ENCODE data around the gene USB1. TPM values are rescaled to one million over a fixed set of nuclear protein-coding genes. Genes with fewer than 3 reads are reported as not detected.

Gene USB1
- total RNA-seq, 4 donors from 2014 or later, result 21.3 to 63.4 (median 45.2) TPM

- intact Hi-C loops (cut with DNase I; ENCODE audit: low total_unique reads), result loop anchor here (10.0 kb wide), 1 partner anchor 417 kb away; no protein-coding TSS in a partner anchor
- Histone ChIP-seq H3K4me1 (peaks cover 0 to 6% (median 0%) of the 10 kb centered on the region in 4 donors), H3K9me3 (no peaks in the 10 kb centered on the region), H3K27me3 (no peaks in the 10 kb centered on the region), H3K4me3 (no peak overlapping the region), H3K36me3 (peaks cover 0 to 10% (median 3%) of the 10 kb centered on the region in 4 donors), H3K27ac (no peak overlapping the region)
- TF ChIP-seq EP300 (IDR thresholded peaks at IDR 0.05; ENCODE audit: low read depth) (no peak), POLR2A (IDR thresholded peaks at IDR 0.05) (no peak), CTCF (IDR thresholded peaks at IDR 0.05) (no peak), POLR2AphosphoS5 (IDR thresholded peaks at IDR 0.05) (no peak)
- no peak for DNase-seq
- in situ Hi-C loops (cut with MboI; ENCODE audit: low pct_ligation_motif_present in 1 of 4, low pct_unique_long_range_greater_than_20kb in 1 of 4, low sequenced_read_pairs in 3 of 4), result no loop called here
- 96% methylated on average over 6 of the region's 6 CpGs; no CpG with 5 or more reads in 1 of the 2 donors for WGBS, 2 donors (ENCODE audit: low coverage in 1 of 2)
Measured at GRCh38 chr16:57992084-57992483, 9.1 kb upstream of the USB1 start.

- Histone ChIP-seq H3K27me3 (no peaks in the 10 kb centered on the region), H3K36me3 (peaks cover 0 to 15% (median 3%) of the 10 kb centered on the region in 4 donors), H3K27ac (no peak overlapping the region), H3K9me3 (no peaks in the 10 kb centered on the region), H3K4me1 (peaks cover 0 to 13% (median 0%) of the 10 kb centered on the region in 4 donors), H3K4me3 (no peak overlapping the region)
- intact Hi-C loops (cut with DNase I; ENCODE audit: low total_unique reads) (loop anchor here (10.0 kb wide), 1 partner anchor 419 kb away; no protein-coding TSS in a partner anchor), in situ Hi-C loops (cut with MboI; ENCODE audit: low pct_ligation_motif_present in 1 of 4, low pct_unique_long_range_greater_than_20kb in 1 of 4, low sequenced_read_pairs in 3 of 4) (no loop called here)
- no peak for DNase-seq
- 84% methylated on average over 8 of the region's 8 CpGs; no CpG with 5 or more reads in 1 of the 2 donors for whole genome bisulfite sequencing, 2 donors (ENCODE audit: low coverage in 1 of 2)
- TF ChIP-seq CTCF (IDR thresholded peaks at IDR 0.05) (no peak), POLR2AphosphoS5 (IDR thresholded peaks at IDR 0.05) (no peak), POLR2A (IDR thresholded peaks at IDR 0.05) (no peak)
Measured at GRCh38 chr16:57993438-57993837, 7.8 kb upstream of the USB1 start.

GRCh38 chr16:57993897-57994296, 7.3 kb upstream of the USB1 start:
- Histone ChIP-seq H3K4me1 (peaks cover 0 to 18% (median 2%) of the 10 kb centered on the region in 4 donors), H3K9me3 (no peaks in the 10 kb centered on the region), H3K4me3 (no peak overlapping the region), H3K27ac (no peak overlapping the region), H3K36me3 (peaks cover 0 to 15% (median 3%) of the 10 kb centered on the region in 4 donors), H3K27me3 (no peaks in the 10 kb centered on the region)
- intact Hi-C loops (cut with DNase I; ENCODE audit: low total_unique reads), result loop anchor here (10.0 kb wide), 1 partner anchor 419 kb away; no protein-coding TSS in a partner anchor
- no peak for DNase-seq
- WGBS, 2 donors (ENCODE audit: low coverage in 1 of 2), result 88 to 100% methylated on average over 1 to 5 of the region's 5 CpGs
- in situ Hi-C loops (cut with MboI; ENCODE audit: low pct_ligation_motif_present in 1 of 4, low pct_unique_long_range_greater_than_20kb in 1 of 4, low sequenced_read_pairs in 3 of 4), result no loop called here
- TF ChIP-seq POLR2A (IDR thresholded peaks at IDR 0.05), result no peak
- no peak for TF ChIP-seq EP300 (IDR thresholded peaks at IDR 0.05; ENCODE audit: low read depth)
- no peak for TF ChIP-seq CTCF (IDR thresholded peaks at IDR 0.05)
- TF ChIP-seq POLR2AphosphoS5 (IDR thresholded peaks at IDR 0.05), result no peak

- peaks cover 0 to 15% (median 3%) of the 10 kb centered on the region in 4 donors for H3K36me3 ChIP-seq
- H3K9me3 ChIP-seq, result no peaks in the 10 kb centered on the region
- no peak overlapping the region for H3K27ac ChIP-seq
- H3K4me3 ChIP-seq, result no peak overlapping the region
- 92 to 96% methylated on average over 3 to 4 of the region's 4 CpGs for WGBS, 2 donors (ENCODE audit: low coverage in 1 of 2)
- H3K4me1 ChIP-seq, result peaks cover 0 to 23% (median 5%) of the 10 kb centered on the region in 4 donors
- intact Hi-C loops (cut with DNase I; ENCODE audit: low total_unique reads) (loop anchor here (10.0 kb wide), 1 partner anchor 420 kb away; no protein-coding TSS in a partner anchor), in situ Hi-C loops (cut with MboI; ENCODE audit: low pct_ligation_motif_present in 1 of 4, low pct_unique_long_range_greater_than_20kb in 1 of 4, low sequenced_read_pairs in 3 of 4) (no loop called here)
- TF ChIP-seq POLR2AphosphoS5 (IDR thresholded peaks at IDR 0.05), result no peak
- no peak for TF ChIP-seq CTCF (IDR thresholded peaks at IDR 0.05)
- no peak for TF ChIP-seq EP300 (IDR thresholded peaks at IDR 0.05; ENCODE audit: low read depth)
- TF ChIP-seq POLR2A (IDR thresholded peaks at IDR 0.05), result no peak
- H3K27me3 ChIP-seq, result no peaks in the 10 kb centered on the region
- no peak for DNase-seq
Measured at GRCh38 chr16:57994361-57994760, 6.8 kb upstream of the USB1 start.
